ENCODE measurements around the gene PLPPR2.

Gene PLPPR2

GRCh38 chr19:11365557-11366117 is 10.4 kb downstream of the PLPPR2 start:
- Histone ChIP-seq H3K23ac (ENCODE audit: low read length in 2 of 2) (no peak overlapping the region), H3K4ac (ENCODE audit: low read depth in 1 of 2, low read length in 2 of 2) (no peak overlapping the region), H2BK5ac (ENCODE audit: low read depth, low read length, poor library complexity, severe bottlenecking) (no peak overlapping the region), H3K14ac (ENCODE audit: low read length in 2 of 2) (no peak overlapping the region), H3K4me2 (ENCODE audit: low read length, poor library complexity, severe bottlenecking) (no peak overlapping the region), H2BK120ac (ENCODE audit: low read depth, low read length) (no peak overlapping the region), H4K91ac (ENCODE audit: low read length) (no peak overlapping the region), H2AFZ (ENCODE audit: low read depth, low read length) (no peak overlapping the region), H2BK15ac (ENCODE audit: low read depth, poor library complexity, severe bottlenecking) (no peak overlapping the region), H3K27ac (ENCODE audit: low read length, poor library complexity, severe bottlenecking) (no peak overlapping the region), H3K36me3 (ENCODE audit: control insufficient read depth in 1 of 2, insufficient read depth in 2 of 2, low read depth in 1 of 2, low read length in 2 of 2) (peaks cover 49 to 51% of the 10 kb centered on the region in 2 experiments), H3K9ac (ENCODE audit: low read length) (no peak overlapping the region), H4K8ac (ENCODE audit: low read length) (no peak overlapping the region), H3K9me3 (ENCODE audit: control insufficient read depth, low read length) (no peaks in the 10 kb centered on the region), H3K18ac (ENCODE audit: low read depth in 1 of 2, low read length in 2 of 2) (no peak overlapping the region), H3K4me1 (ENCODE audit: control insufficient read depth, insufficient read depth, low read depth, low read length) (peaks cover 9% of the 10 kb centered on the region), H3K4me3 (ENCODE audit: insufficient read depth in 1 of 2, low read depth in 1 of 2, low read length in 2 of 2) (no peak overlapping the region), H3K27me3 (ENCODE audit: control insufficient read depth in 1 of 2, insufficient read depth in 1 of 2, low read length in 2 of 2) (peaks cover 0 to 17% of the 10 kb centered on the region in 2 experiments), H3K79me1 (replicated peaks; ENCODE audit: low read length, poor library complexity, severe bottlenecking) (no peaks in the 10 kb centered on the region), H2BK12ac (ENCODE audit: low read length in 2 of 2) (no peak overlapping the region), H2AK5ac (ENCODE audit: low read length, severe bottlenecking) (no peak overlapping the region)
- no peak for DNase-seq
- 87% methylated on average over 7 of the region's 7 CpGs for WGBS

- Histone ChIP-seq H3K36me3 (ENCODE audit: control insufficient read depth in 1 of 2, insufficient read depth in 2 of 2, low read depth in 1 of 2, low read length in 2 of 2) (peaks cover 30 to 32% of the 10 kb centered on the region in 2 experiments), H3K9me3 (ENCODE audit: control insufficient read depth, low read length) (no peaks in the 10 kb centered on the region), H3K27me3 (ENCODE audit: control insufficient read depth in 1 of 2, insufficient read depth in 1 of 2, low read length in 2 of 2) (no peaks in the 10 kb centered on the region), H3K18ac (ENCODE audit: low read depth in 1 of 2, low read length in 2 of 2) (no peak overlapping the region), H4K8ac (ENCODE audit: low read length) (no peak overlapping the region), H3K4me2 (ENCODE audit: low read length, poor library complexity, severe bottlenecking) (no peak overlapping the region), H2BK12ac (ENCODE audit: low read length in 2 of 2) (no peak overlapping the region), H2AK5ac (ENCODE audit: low read length, severe bottlenecking) (no peak overlapping the region), H3K4me3 (ENCODE audit: insufficient read depth in 1 of 2, low read depth in 1 of 2, low read length in 2 of 2) (no peak overlapping the region), H3K79me1 (replicated peaks; ENCODE audit: low read length, poor library complexity, severe bottlenecking) (no peaks in the 10 kb centered on the region), H3K23ac (ENCODE audit: low read length in 2 of 2) (no peak overlapping the region), H2BK5ac (ENCODE audit: low read depth, low read length, poor library complexity, severe bottlenecking) (no peak overlapping the region), H3K27ac (ENCODE audit: low read length, poor library complexity, severe bottlenecking) (no peak overlapping the region), H2BK120ac (ENCODE audit: low read depth, low read length) (no peak overlapping the region), H2BK15ac (ENCODE audit: low read depth, poor library complexity, severe bottlenecking) (no peak overlapping the region), H3K4me1 (ENCODE audit: control insufficient read depth, insufficient read depth, low read depth, low read length) (peaks cover 2% of the 10 kb centered on the region), H3K14ac (ENCODE audit: low read length in 2 of 2) (no peak overlapping the region), H2AFZ (ENCODE audit: low read depth, low read length) (no peak overlapping the region), H3K9ac (ENCODE audit: low read length) (no peak overlapping the region), H4K91ac (ENCODE audit: low read length) (no peak overlapping the region), H3K4ac (ENCODE audit: low read depth in 1 of 2, low read length in 2 of 2) (no peak overlapping the region)
- WGBS = 90% methylated on average over 2 of the region's 2 CpGs
- DNase-seq = no peak
These were observed 12.3 kb downstream of the PLPPR2 start for GRCh38 chr19:11367528-11367927.

- DNase-seq = no peak
- 83% methylated on average over 2 of the region's 2 CpGs for WGBS
- no peak overlapping the region for H2BK5ac ChIP-seq (ENCODE audit: low read depth, low read length, poor library complexity, severe bottlenecking)
These were observed 15.5 kb downstream of the PLPPR2 start for GRCh38 chr19:11370744-11371143.

GRCh38 chr19:11373166-11373884 is 18.1 kb downstream of the PLPPR2 start:
- 59% methylated on average over 9 of the region's 10 CpGs for WGBS
- no peak overlapping the region for H2AFZ ChIP-seq (ENCODE audit: low read depth, low read length)
- peaks cover 7% of the 10 kb centered on the region for H3K79me1 ChIP-seq (replicated peaks; ENCODE audit: low read length, poor library complexity, severe bottlenecking)

More at GRCh38 chr19:11370744-11371143, 15.5 kb downstream of the PLPPR2 start:
- Histone ChIP-seq H2AK5ac (ENCODE audit: low read length, severe bottlenecking) (no peak overlapping the region), H3K9ac (ENCODE audit: low read length) (no peak overlapping the region), H3K14ac (ENCODE audit: low read length in 2 of 2) (no peak overlapping the region), H3K23ac (ENCODE audit: low read length in 2 of 2) (no peak overlapping the region), H4K8ac (ENCODE audit: low read length) (no peak overlapping the region), H3K18ac (ENCODE audit: low read depth in 1 of 2, low read length in 2 of 2) (no peak overlapping the region), H3K9me3 (ENCODE audit: control insufficient read depth, low read length) (no peaks in the 10 kb centered on the region), H3K36me3 (ENCODE audit: control insufficient read depth in 1 of 2, insufficient read depth in 2 of 2, low read depth in 1 of 2, low read length in 2 of 2) (peaks cover 6 to 8% of the 10 kb centered on the region in 2 experiments), H3K4me2 (ENCODE audit: low read length, poor library complexity, severe bottlenecking) (no peak overlapping the region), H3K79me1 (replicated peaks; ENCODE audit: low read length, poor library complexity, severe bottlenecking) (peaks cover 5% of the 10 kb centered on the region), H2BK15ac (ENCODE audit: low read depth, poor library complexity, severe bottlenecking) (no peak overlapping the region), H2BK12ac (ENCODE audit: low read length in 2 of 2) (no peak overlapping the region), H3K27me3 (ENCODE audit: control insufficient read depth in 1 of 2, insufficient read depth in 1 of 2, low read length in 2 of 2) (no peaks in the 10 kb centered on the region), H3K27ac (ENCODE audit: low read length, poor library complexity, severe bottlenecking) (no peak overlapping the region), H3K4me1 (ENCODE audit: control insufficient read depth, insufficient read depth, low read depth, low read length) (peaks cover 9% of the 10 kb centered on the region), H2BK120ac (ENCODE audit: low read depth, low read length) (no peak overlapping the region), H3K4ac (ENCODE audit: low read depth in 1 of 2, low read length in 2 of 2) (no peak overlapping the region), H3K4me3 (ENCODE audit: insufficient read depth in 1 of 2, low read depth in 1 of 2, low read length in 2 of 2) (no peak overlapping the region), H4K91ac (ENCODE audit: low read length) (no peak overlapping the region), H2AFZ (ENCODE audit: low read depth, low read length) (no peak overlapping the region)

More at GRCh38 chr19:11373166-11373884, 18.1 kb downstream of the PLPPR2 start:
- H2BK120ac ChIP-seq (ENCODE audit: low read depth, low read length) = no peak overlapping the region
- no peak overlapping the region for H4K8ac ChIP-seq (ENCODE audit: low read length)
- H3K18ac ChIP-seq (ENCODE audit: low read depth in 1 of 2, low read length in 2 of 2) = no peak overlapping the region
- no peak overlapping the region for H4K91ac ChIP-seq (ENCODE audit: low read length)
- H2BK5ac ChIP-seq (ENCODE audit: low read depth, low read length, poor library complexity, severe bottlenecking) = no peak overlapping the region
- peak overlapping the region in 1 of 2 experiments; percentile 2 for H3K14ac ChIP-seq (ENCODE audit: low read length in 2 of 2)
- no peak overlapping the region for H3K23ac ChIP-seq (ENCODE audit: low read length in 2 of 2)
- H2AK5ac ChIP-seq (ENCODE audit: low read length, severe bottlenecking) = no peak overlapping the region
- H2BK15ac ChIP-seq (ENCODE audit: low read depth, poor library complexity, severe bottlenecking) = no peak overlapping the region
- H3K9me3 ChIP-seq (ENCODE audit: control insufficient read depth, low read length) = no peaks in the 10 kb centered on the region
- H2BK12ac ChIP-seq (ENCODE audit: low read length in 2 of 2) = peak overlapping the region in 1 of 2 experiments; percentile 71
- H3K4ac ChIP-seq (ENCODE audit: low read depth in 1 of 2, low read length in 2 of 2) = no peak overlapping the region
- peak; percentile 32 for DNase-seq
- H3K4me3 ChIP-seq (ENCODE audit: insufficient read depth in 1 of 2, low read depth in 1 of 2, low read length in 2 of 2) = peak overlapping the region in 1 of 2 experiments; percentile 79
- H3K27ac ChIP-seq (ENCODE audit: low read length, poor library complexity, severe bottlenecking) = no peak overlapping the region
- no peaks in the 10 kb centered on the region for H3K27me3 ChIP-seq (ENCODE audit: control insufficient read depth in 1 of 2, insufficient read depth in 1 of 2, low read length in 2 of 2)
- H3K36me3 ChIP-seq (ENCODE audit: control insufficient read depth in 1 of 2, insufficient read depth in 2 of 2, low read depth in 1 of 2, low read length in 2 of 2) = peaks cover 0 to 3% of the 10 kb centered on the region in 2 experiments
- no peak overlapping the region for H3K4me2 ChIP-seq (ENCODE audit: low read length, poor library complexity, severe bottlenecking)
- no peak overlapping the region for H3K9ac ChIP-seq (ENCODE audit: low read length)
- peaks cover 23% of the 10 kb centered on the region for H3K4me1 ChIP-seq (ENCODE audit: control insufficient read depth, insufficient read depth, low read depth, low read length)

Data from mesenchymal stem cell (in vitro differentiated cells and primary cell).